Mucosa of rectum (tissue), 2 donors: ENCODE measurements around the gene MACROD2.
"Not testable (repeated sequence)": the region's sequence is repeated elsewhere in the genome, so short reads cannot be mapped to it uniquely, and the experiment has no call there.

Source experiments
- H3K27ac ChIP-seq, 2 donors: one replicate each; pipeline ENCODE4 v1.7.0; 2013; ENCODE audit warnings: inconsistent platforms in 2 of 2, low read depth in 2 of 2, low read length in 2 of 2
- H3K27me3 ChIP-seq, 2 donors: one replicate each; pipeline ENCODE4 v1.7.0; 2013; ENCODE audit warnings: low read length in 2 of 2; ENCODE audit not compliant: control insufficient read depth in 2 of 2, insufficient read depth in 2 of 2
- H3K36me3 ChIP-seq, 2 donors: one replicate each; pipeline ENCODE4 v1.7.0; 2013; ENCODE audit warnings: low read length in 2 of 2; ENCODE audit not compliant: control insufficient read depth in 2 of 2, insufficient read depth in 2 of 2
- H3K4me1 ChIP-seq, 2 donors: one replicate each; pipeline ENCODE4 v1.7.0; 2013; ENCODE audit warnings: low read length in 2 of 2, mild to moderate bottlenecking in 1 of 2; ENCODE audit not compliant: control insufficient read depth in 2 of 2, insufficient read depth in 2 of 2
- H3K4me3 ChIP-seq, 2 donors: one replicate each; pipeline ENCODE4 v1.7.0; 2013; ENCODE audit warnings: low read length in 2 of 2
- H3K9ac ChIP-seq, 2 donors: one replicate each; pipeline ENCODE4 v1.7.0; 2013; ENCODE audit warnings: low read length in 2 of 2, low read depth in 1 of 2, mild to moderate bottlenecking in 1 of 2
- H3K9me3 ChIP-seq, 2 donors: one replicate each; pipeline ENCODE4 v1.7.0; 2013; ENCODE audit warnings: low read length in 2 of 2; ENCODE audit not compliant: control insufficient read depth in 2 of 2
- donor health status: healthy.
- donor health status: Normal muscosa, but diverticular disease.

MACROD2 gene

GRCh38 chr20:14207591-14207990, 212.3 kb downstream of the MACROD2 start:
- no peak overlapping the region for H3K27ac ChIP-seq
- H3K36me3 ChIP-seq: no peaks in the 10 kb centered on the region
- no peak overlapping the region for H3K9ac ChIP-seq
- H3K27me3 ChIP-seq: no peaks in the 10 kb centered on the region
- no peak overlapping the region for H3K4me3 ChIP-seq
- H3K4me1 ChIP-seq: peaks cover 0 to 8% of the 10 kb centered on the region in 2 donors
- no peaks in the 10 kb centered on the region for H3K9me3 ChIP-seq

GRCh38 chr20:14208956-14209355, 213.6 kb downstream of the MACROD2 start:
- H3K36me3 ChIP-seq: no peaks in the 10 kb centered on the region
- peaks cover 0 to 8% of the 10 kb centered on the region in 2 donors for H3K4me1 ChIP-seq
- no peaks in the 10 kb centered on the region for H3K27me3 ChIP-seq
- H3K27ac ChIP-seq: no peak overlapping the region
- no peaks in the 10 kb centered on the region for H3K9me3 ChIP-seq
- no peak overlapping the region for H3K9ac ChIP-seq
- H3K4me3 ChIP-seq: no peak overlapping the region

- Histone ChIP-seq H3K36me3 (no peaks in the 10 kb centered on the region), H3K4me3 (no peak overlapping the region), H3K9ac (no peak overlapping the region), H3K27me3 (no peaks in the 10 kb centered on the region), H3K9me3 (no peaks in the 10 kb centered on the region), H3K27ac (peak overlapping the region in 1 of 2 donors; percentile 25), H3K4me1 (peaks cover 0 to 8% of the 10 kb centered on the region in 2 donors)
Measured at GRCh38 chr20:14210146-14210545, 214.8 kb downstream of the MACROD2 start.

- Histone ChIP-seq H3K27ac (no peak overlapping the region), H3K4me1 (peaks cover 0 to 6% of the 10 kb centered on the region in 2 donors)
Measured at GRCh38 chr20:14214046-14214445, 218.7 kb downstream of the MACROD2 start.

GRCh38 chr20:14215880-14216279, 220.6 kb downstream of the MACROD2 start:
- not testable (repeated sequence) for H3K4me3 ChIP-seq, H3K9me3 ChIP-seq, H3K27me3 ChIP-seq, H3K36me3 ChIP-seq, H3K27ac ChIP-seq, H3K9ac ChIP-seq
- H3K4me1 ChIP-seq: peaks cover 12 to 14% of the 10 kb centered on the region in 2 donors

More at GRCh38 chr20:14214046-14214445, 218.7 kb downstream of the MACROD2 start:
- Histone ChIP-seq H3K9me3 (no peaks in the 10 kb centered on the region), H3K9ac (no peak overlapping the region), H3K27me3 (no peaks in the 10 kb centered on the region), H3K36me3 (no peaks in the 10 kb centered on the region), H3K4me3 (no peak overlapping the region)

GRCh38 chr20:14219801-14220461, 224.6 kb downstream of the MACROD2 start:
- Histone ChIP-seq H3K9ac (no peak overlapping the region), H3K9me3 (no peaks in the 10 kb centered on the region), H3K4me1 (peaks cover 12 to 14% of the 10 kb centered on the region in 2 donors), H3K27me3 (no peaks in the 10 kb centered on the region), H3K27ac (peak overlapping the region; percentile 80 to 82), H3K4me3 (peak overlapping the region; percentile 23 to 37), H3K36me3 (no peaks in the 10 kb centered on the region)

GRCh38 chr20:14220986-14221385, 225.7 kb downstream of the MACROD2 start:
- peaks cover 12 to 16% of the 10 kb centered on the region in 2 donors for H3K4me1 ChIP-seq
- H3K27ac ChIP-seq: peak overlapping the region; percentile 80 to 82
- H3K27me3 ChIP-seq: no peaks in the 10 kb centered on the region
- H3K4me3 ChIP-seq: peak overlapping the region in 1 of 2 donors; percentile 37
- H3K9me3 ChIP-seq: no peaks in the 10 kb centered on the region
- no peaks in the 10 kb centered on the region for H3K36me3 ChIP-seq
- H3K9ac ChIP-seq: peak overlapping the region in 1 of 2 donors; percentile 64

GRCh38 chr20:14223806-14224205, 228.5 kb downstream of the MACROD2 start:
- Histone ChIP-seq H3K27me3 (no peaks in the 10 kb centered on the region), H3K9ac (no peak overlapping the region), H3K27ac (no peak overlapping the region), H3K4me3 (no peak overlapping the region), H3K9me3 (no peaks in the 10 kb centered on the region), H3K36me3 (no peaks in the 10 kb centered on the region), H3K4me1 (peaks cover 12 to 18% of the 10 kb centered on the region in 2 donors)

GRCh38 chr20:14226051-14227049, 231.0 kb downstream of the MACROD2 start:
- H3K9me3 ChIP-seq, H3K27me3 ChIP-seq, H3K27ac ChIP-seq, H3K4me1 ChIP-seq, H3K36me3 ChIP-seq, H3K9ac ChIP-seq: not testable (repeated sequence)
- H3K4me3 ChIP-seq: peak overlapping the region; percentile 1 to 50

GRCh38 chr20:14232650-14233049, 237.3 kb downstream of the MACROD2 start:
- Histone ChIP-seq H3K4me1 (no peaks in the 10 kb centered on the region), H3K9me3 (no peaks in the 10 kb centered on the region)

More at GRCh38 chr20:14232650-14233049, 237.3 kb downstream of the MACROD2 start:
- no peak overlapping the region for H3K4me3 ChIP-seq
- H3K27ac ChIP-seq: no peak overlapping the region
- H3K36me3 ChIP-seq: no peaks in the 10 kb centered on the region
- no peak overlapping the region for H3K9ac ChIP-seq
- no peaks in the 10 kb centered on the region for H3K27me3 ChIP-seq
